GM08714 (cell line): ENCODE data around the gene PTPN14.

ENCODE experiments used
- H3K4me3 ChIP-seq: fragments of 200-500 bp; sonication (Bioruptor generic); 2 replicates; pipeline ENCODE4 v1.5.1; 2014; ENCODE audit warnings: mild to moderate bottlenecking, low read length, inconsistent platforms
- ZNF274 ChIP-seq: IDR thresholded peaks from 2 replicates; pipeline ENCODE4 v1.6.1; 2012; ENCODE audit warnings: mild to moderate bottlenecking, low read depth, low read length

The PTPN14 gene

DNA sequence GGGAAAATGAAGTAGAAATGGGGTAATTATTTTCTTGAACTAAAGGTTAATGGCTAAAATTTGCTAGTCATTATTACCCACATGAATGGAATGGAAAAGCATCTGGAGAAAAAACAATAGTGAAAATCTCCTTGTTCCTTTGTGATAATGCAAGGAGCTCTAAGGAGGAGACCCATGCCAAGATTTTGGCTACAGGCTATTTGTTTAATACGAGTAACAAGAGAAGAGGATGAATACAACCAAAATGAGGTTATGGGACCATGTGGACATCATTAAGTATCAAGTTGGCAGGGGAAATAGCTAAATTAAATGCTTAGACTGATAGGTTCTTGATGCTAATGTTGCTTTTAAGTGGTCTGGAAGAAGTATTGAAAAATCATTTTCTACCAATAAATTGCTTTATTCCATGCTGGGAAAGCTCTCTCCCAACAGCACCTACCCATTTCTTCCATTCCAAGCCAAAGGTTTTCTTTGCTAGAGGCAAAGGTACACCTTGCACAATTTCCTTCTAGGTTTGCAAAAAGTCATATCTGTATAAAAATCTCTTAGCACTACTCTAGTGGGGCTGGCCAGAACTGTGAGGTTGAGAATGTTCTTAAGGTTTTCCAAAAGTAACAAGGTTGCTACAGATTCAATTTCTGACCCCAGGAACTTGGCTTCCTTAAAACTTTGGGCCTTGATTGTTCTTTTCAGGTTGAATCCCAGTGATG lies 170.3 kb downstream of the PTPN14 start:
- H3K4me3 ChIP-seq, result no peak overlapping the region
- TF ChIP-seq ZNF274, result no peak

DNA sequence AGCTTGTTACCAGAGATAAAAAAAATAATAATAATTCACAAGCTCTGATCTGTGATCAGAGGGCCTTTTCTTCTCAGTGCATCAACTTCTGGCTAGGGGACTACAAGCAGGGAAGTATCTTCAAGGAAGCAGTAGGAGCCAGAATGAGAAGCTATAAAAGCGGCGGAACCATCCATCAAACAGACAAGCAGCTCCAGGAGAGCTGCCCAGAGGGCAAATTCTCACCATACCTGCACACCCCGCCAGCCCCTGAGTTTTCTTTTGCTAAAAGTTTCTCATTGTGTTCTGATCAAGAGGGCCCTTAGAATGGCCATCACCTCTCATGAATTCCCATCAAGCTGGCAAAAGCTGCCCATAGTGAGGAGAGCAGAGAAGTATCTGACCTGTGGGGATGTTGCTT lies 171.0 kb downstream of the PTPN14 start:
- no peak for TF ChIP-seq ZNF274
- no peak overlapping the region for H3K4me3 ChIP-seq

DNA sequence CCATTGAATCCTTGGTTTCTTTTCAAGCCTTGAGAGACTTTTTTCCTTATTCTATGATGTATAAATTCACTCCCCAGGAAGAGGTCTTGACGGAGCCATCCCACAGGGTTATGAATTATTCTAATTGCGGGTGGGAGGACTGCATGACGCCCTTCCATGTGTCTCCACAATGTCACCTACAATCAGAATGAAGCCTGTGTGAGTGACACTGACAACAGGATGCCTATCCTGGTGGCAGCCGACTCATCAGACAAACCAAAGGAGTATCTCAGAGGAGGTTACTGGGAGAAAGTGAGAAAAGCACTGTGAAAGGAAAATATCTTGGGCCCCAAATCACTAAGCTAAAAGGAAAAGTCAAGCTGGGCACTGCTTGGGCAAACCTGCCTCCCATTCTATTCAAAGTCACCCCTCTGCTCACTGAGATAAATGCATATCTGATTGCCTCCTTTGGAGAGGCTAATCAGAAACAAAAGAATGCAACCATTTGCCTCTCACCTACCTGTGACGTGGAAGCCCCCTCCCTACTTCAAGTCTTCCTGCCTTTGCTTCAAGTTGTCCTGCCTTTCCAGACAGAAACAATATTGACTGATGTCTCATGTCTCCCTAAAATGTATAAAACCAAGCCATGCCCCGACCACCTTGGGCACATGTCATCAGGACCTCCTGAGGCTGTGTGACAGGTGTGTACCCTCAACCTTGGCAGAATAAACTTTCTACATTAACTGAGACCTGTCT lies 172.0 kb downstream of the PTPN14 start:
- H3K4me3 ChIP-seq, result no peak overlapping the region
- no peak for TF ChIP-seq ZNF274

DNA sequence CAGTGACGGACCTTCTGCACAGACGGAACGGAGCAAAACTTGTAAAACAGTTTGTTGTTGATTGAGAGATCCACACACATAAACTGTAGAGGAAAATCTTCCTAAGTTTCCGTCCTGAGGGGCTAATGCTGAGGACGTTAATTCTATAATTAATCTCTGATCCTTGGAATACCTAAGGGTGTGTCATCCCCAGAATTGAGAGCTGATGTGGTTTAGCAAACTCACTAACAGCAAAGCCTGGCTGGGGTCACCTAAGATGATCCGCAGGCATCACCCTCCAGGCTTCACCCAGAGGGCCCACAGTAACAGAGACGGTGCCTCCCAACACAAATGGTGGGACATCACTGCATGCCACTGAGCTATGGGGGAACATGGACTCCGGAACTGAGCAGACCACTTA lies 172.9 kb downstream of the PTPN14 start:
- no peak overlapping the region for H3K4me3 ChIP-seq
- no peak for TF ChIP-seq ZNF274

DNA sequence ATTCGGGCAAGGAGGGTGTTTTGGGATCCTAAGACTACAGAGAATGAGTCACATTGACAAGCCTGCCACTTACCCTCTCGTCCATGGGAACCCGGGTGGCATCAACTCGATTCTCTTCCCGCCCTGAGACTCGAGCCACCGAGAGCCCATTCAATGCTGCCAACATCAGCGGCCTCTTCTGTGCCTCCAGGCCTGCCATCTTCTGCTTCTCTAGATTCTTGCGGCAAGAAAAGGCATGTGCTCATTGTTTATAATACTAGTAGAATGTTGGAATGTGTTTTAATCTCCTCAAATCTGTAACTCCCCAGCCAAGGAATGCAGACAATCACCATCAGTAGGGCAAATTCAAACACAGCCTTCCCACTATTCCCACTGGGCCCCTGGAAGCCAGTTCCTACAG lies 173.5 kb downstream of the PTPN14 start:
- no peak overlapping the region for H3K4me3 ChIP-seq
- TF ChIP-seq ZNF274, result no peak

DNA sequence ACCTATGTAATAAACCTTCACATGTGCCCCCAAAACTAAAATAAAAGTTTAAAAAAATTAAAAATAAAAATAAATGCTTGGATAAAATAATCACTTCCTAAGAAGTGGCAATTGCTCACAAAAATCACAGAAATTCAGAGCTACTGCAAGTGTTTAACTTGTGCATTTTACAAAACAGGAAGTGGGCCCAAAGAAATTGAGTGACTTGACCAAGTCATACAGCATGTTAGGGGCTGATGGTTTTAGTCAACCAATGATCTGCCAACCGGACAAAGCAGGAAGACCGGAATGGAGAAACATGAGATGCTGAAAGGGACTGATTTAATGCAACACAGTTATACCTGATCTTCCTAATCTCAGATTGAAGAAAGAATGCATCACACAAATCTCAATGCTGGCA lies 173.9 kb downstream of the PTPN14 start:
- TF ChIP-seq ZNF274, result no peak
- no peak overlapping the region for H3K4me3 ChIP-seq

DNA sequence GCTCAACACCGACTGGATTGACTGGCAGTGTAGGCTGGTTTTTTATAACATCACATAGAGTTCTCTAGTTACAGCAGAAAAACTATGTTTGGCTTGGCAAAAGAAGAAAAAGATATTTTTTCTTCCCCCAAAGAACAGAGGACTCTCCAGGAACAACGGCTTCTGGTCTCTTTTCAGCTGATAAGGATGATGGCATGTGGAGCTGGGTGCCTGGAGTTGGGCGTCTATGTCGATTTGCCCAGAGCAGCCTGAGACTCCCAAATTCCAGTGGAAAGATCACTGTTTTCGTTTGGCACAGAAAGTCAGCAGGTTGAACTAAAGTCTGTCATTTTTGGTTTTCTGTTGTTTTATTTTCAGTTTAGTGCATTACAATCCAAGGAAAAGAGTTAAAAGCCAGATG lies 179.3 kb downstream of the PTPN14 start:
- no peak for TF ChIP-seq ZNF274
- no peak overlapping the region for H3K4me3 ChIP-seq

DNA sequence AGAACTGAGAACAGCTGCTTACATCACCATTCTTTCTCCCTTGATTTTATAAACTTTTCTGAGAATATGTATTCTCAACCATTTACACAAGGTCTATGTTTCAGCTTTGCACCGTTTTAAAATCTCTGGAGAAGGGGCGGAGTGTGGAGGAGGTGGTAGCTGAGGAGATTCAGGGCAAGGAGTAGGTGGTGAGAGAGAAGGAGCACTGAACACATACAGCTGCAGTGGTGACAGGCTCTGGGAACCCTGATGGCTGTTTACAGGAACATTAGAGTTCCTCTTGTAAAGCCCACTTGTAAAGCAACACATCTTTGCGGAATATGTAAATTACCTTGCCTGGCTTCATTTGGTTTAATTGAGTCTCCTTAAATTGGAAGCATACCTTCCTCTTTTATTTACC lies 180.8 kb downstream of the PTPN14 start:
- no peak overlapping the region for H3K4me3 ChIP-seq
- no peak for TF ChIP-seq ZNF274

DNA sequence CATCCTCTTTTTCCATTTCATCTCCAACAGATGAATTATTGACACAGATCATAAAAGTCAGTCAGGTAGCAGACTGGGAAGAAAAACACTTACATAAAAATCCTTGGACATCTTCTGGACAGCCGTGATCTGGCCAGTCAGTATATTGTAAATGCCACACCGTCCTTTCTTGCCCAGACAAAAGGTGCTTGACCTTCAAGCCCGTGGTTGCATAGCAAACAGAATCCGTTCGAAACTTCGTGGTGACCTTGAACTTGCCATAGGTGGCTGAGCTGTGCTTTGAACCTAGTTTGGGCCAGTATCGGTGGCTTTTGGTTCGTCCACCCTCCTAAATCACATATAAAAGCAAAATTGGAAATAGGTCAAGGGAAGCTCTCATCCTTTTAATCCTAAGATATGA lies 182.0 kb downstream of the PTPN14 start:
- TF ChIP-seq ZNF274, result no peak
- no peak overlapping the region for H3K4me3 ChIP-seq

DNA sequence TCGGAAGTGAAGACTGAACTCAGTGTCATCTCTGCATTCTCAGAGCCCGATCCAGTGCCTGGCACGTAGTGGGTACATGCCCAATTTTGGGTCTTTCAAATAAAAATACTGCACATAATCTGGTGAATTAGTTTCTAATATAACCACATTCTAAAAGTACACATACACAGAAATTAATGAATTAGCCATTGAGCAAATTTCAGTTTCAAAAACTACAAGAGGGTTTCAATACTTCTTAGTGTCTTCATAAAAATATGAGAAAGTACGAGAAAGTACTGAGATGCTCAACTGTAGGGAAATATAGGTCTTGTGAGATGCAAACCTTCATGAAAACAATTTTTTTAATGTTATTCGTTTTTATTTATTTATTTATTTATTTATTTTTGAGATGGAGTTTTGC lies 183.6 kb downstream of the PTPN14 start:
- no peak for TF ChIP-seq ZNF274
- no peak overlapping the region for H3K4me3 ChIP-seq

DNA sequence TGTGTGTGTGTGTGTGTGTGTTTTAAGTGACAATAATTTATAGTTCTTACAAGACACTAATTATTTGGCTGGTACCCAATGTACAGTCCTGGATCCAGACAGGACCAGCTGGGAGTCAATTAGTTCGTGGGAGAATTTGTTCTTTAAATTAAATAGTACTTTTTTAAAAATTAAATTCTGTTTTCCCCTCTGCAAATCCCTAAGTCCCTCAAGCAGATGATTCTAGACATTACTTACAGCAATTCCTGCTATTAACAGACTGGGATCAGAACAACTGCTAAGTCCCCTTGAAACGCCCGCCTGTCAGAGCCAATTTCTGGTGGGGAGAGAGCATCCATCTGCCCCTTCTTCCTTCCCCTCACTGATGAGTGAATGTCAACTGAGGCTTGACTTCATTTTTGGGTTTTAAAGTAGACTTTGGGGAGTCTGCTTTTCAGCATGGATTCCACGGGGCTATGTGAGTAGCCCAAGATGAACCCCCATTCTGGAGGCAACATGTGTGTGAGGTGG lies 186.6 kb downstream of the PTPN14 start:
- no peak for TF ChIP-seq ZNF274
- H3K4me3 ChIP-seq, result no peak overlapping the region

DNA sequence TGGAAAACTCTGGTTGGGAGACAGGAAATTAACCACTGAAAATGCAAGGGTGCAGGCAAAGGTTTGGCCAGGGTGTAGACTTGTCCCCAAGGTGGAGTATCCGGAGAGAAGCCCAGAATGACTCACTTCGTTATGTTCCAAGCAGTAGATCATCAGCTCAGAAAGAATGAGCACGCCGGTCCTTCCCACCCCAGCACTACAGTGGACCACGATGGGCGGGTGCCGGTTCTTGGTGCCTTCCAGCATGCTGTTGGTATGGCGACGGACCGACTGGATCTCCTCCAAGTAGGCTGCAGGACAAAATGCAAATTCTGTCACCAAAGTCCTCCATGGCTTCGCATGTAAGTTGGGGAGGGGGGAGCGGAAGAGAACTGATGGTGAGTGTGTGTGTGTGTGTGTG lies 187.0 kb downstream of the PTPN14 start:
- TF ChIP-seq ZNF274, result no peak
- no peak overlapping the region for H3K4me3 ChIP-seq

DNA sequence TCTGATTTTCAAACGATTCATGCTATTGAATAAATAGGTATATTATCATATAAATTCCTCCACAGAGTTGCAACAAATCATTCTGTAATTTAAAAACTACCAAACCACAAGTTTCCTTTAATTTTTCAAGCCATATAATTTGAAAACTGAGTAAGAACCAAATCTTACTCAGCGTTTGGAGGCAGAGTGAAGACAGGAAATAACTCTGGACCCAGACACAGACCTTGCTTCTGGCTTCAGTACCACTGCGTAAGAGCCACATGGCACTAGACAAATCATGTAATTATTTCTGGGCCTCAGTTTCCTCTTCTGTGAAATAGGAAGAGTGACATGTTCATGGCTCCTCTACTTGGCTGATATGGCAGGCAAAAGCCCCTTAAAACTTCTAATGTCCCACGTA lies 188.0 kb downstream of the PTPN14 start:
- H3K4me3 ChIP-seq, result no peak overlapping the region
- TF ChIP-seq ZNF274, result no peak

DNA sequence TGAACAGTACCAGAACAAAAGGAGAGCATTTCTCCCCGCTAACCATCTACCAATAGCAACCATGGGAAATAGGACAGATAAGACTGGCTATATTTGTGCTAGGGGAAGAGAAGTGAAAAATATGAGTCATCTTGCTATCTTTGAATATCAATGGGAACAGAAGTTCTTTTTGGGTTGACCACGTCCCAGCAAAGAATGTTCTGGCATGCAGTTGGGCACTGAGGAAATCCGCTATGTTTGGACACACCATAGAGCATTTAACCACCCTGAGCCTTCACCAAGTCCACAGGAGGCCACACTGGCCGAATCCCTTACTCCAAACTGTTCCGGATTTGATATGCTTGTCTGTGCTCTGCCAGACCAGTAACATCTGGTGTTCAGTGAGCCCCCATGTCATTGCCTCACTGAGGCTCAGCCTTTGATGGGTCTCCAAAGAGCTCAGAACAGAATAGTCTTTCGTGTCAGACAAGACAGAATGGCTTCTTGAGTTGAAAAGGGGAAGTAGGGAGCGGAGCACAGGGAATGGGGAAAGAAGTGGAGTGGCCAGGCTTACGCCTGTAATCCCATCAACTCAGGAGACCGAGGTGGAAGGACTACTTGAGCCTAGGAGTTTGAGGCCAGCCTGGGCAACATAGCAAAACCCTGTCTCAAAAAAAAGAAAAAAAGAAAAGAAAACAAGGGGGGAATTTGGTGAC lies 189.1 kb downstream of the PTPN14 start:
- no peak overlapping the region for H3K4me3 ChIP-seq
- no peak for TF ChIP-seq ZNF274

DNA sequence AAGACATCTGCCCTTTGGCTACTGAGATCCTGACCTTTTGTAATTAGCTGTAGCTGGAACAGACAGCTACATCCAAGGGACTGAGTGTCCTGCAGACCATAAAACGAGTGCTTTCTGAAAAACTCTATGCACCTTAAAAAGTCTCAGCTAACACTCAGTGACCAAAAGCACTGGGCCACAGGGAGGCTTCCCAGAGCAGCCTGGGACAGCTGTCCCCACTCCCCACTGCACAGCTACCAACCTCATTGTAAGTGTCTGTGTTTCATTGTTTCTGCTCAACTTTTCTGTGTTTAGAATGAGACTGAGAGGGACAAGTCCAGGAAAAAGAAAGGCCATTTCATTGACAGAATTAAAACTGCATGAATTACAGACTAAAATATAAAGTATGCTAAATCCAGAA lies 189.8 kb downstream of the PTPN14 start:
- no peak for TF ChIP-seq ZNF274
- H3K4me3 ChIP-seq, result no peak overlapping the region
